A673 (cell line): ENCODE results near the gene OS9.
A peak's percentile ranks its signal among the peaks of the same experiment; 100 is the strongest.

Source experiments
- EZH2 ChIP-seq: fragments of 200-600 bp; sonication (generic); IDR thresholded peaks from 2 replicates; pipeline ENCODE4 v1.6.1; 2017; ENCODE audit warnings: borderline replicate concordance, low read depth, mild to moderate bottlenecking, mixed read lengths, antibody characterized with exemption, low read length; ENCODE audit not compliant: poor library complexity, severe bottlenecking
- TF ChIP-seq, protein P1 (sequence below): fragments of 300-800, 200-600 bp; sonication (generic); conservative IDR thresholded peaks from 2 replicates; pipeline ENCODE4 v1.5.1; 2017; ENCODE audit warnings: low read depth, mild to moderate bottlenecking, antibody characterized with exemption, low read length, moderate library complexity, mixed read lengths

DNA sequence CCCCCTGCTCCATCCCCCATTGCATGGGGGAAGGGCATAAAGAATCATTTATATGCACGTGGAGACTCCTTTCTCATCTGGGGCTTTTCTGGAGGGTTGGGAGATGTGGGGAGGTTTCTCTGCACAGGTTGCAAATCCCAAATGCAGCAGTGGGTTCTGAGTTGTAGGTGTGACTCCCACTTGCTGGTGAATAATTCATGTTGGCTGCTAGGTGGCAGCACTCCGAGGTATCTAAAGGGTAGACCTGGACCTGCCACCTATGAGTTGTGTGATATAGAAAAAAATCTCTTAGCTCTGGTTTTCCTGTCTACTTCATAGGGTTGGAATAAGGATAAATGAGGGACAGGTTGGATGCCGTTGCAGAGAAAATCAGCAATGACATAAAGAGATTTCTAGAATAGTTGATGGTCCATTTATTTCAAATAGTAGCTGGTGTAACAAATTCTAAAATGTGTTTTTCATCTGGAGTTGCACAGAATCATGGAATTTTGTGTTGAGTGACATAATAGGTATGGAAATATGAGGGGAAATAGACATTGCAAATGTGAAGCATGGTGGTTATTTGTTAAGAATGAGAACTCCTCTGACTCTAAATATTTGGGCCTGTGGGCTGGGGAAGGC, 65.5 kb downstream of the OS9 start:
- TF ChIP-seq, protein P1, sequence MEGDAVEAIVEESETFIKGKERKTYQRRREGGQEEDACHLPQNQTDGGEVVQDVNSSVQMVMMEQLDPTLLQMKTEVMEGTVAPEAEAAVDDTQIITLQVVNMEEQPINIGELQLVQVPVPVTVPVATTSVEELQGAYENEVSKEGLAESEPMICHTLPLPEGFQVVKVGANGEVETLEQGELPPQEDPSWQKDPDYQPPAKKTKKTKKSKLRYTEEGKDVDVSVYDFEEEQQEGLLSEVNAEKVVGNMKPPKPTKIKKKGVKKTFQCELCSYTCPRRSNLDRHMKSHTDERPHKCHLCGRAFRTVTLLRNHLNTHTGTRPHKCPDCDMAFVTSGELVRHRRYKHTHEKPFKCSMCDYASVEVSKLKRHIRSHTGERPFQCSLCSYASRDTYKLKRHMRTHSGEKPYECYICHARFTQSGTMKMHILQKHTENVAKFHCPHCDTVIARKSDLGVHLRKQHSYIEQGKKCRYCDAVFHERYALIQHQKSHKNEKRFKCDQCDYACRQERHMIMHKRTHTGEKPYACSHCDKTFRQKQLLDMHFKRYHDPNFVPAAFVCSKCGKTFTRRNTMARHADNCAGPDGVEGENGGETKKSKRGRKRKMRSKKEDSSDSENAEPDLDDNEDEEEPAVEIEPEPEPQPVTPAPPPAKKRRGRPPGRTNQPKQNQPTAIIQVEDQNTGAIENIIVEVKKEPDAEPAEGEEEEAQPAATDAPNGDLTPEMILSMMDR: peak; percentile 50
- TF ChIP-seq EZH2: no peak
